K562 (cell line): ENCODE measurements around the gene PGAP2. TPM values are rescaled to one million over a fixed set of nuclear protein-coding genes. Genes with fewer than 3 reads are reported as not detected.
A peak's percentile ranks its signal among the peaks of the same experiment; 100 is the strongest.

Source experiments
- CEBPB ChIP-seq: fragments of 450-650 bp; IDR thresholded peaks from 2 replicates; pipeline ENCODE4 v1.6.1; 2016; ENCODE audit warnings: missing genetic modification characterization, missing compliant biosample characterization
- CREBBP ChIP-seq: IDR thresholded peaks from one replicate; pipeline ENCODE4 v1.6.1; 2012; ENCODE audit warnings: low read depth, mild to moderate bottlenecking, control low read depth, inconsistent platforms, low read length
- ESRRA ChIP-seq: fragments of 450-650 bp; IDR thresholded peaks from 2 replicates; pipeline ENCODE4 v1.6.1; 2014; ENCODE audit warnings: low read depth, mild to moderate bottlenecking, moderate library complexity, borderline replicate concordance
- HMG20B ChIP-seq: fragments of 250-450 bp; sonication (Bioruptor Pico); IDR thresholded peaks from 2 replicates; pipeline ENCODE4 v1.5.0; 2021; ENCODE audit warnings: mild to moderate bottlenecking
- MTA1 ChIP-seq: fragments of 450-650 bp; IDR thresholded peaks from 2 replicates; pipeline ENCODE4 v1.6.1; 2017; ENCODE audit warnings: borderline replicate concordance
- NFE2 ChIP-seq: IDR thresholded peaks from 2 replicates; pipeline ENCODE4 v1.6.1; 2014; ENCODE audit warnings: antibody characterized with exemption, low read depth
- NFE2L1 ChIP-seq: fragments of 450-650 bp; IDR thresholded peaks from 2 replicates; pipeline ENCODE4 v1.6.1; 2016; ENCODE audit warnings: missing genetic modification characterization, low read depth, mild to moderate bottlenecking, missing compliant biosample characterization, moderate library complexity, borderline replicate concordance
- SMARCB1 ChIP-seq: IDR thresholded peaks from 2 replicates; pipeline ENCODE4 v1.6.1; 2011; ENCODE audit warnings: improper control_type of control experiment, low read depth; ENCODE audit not compliant: insufficient read length
- SP2 ChIP-seq: IDR thresholded peaks from 2 replicates; pipeline ENCODE4 v1.6.1; 2011; ENCODE audit warnings: mild to moderate bottlenecking, low read depth, low read length, moderate library complexity; ENCODE audit not compliant: poor library complexity, severe bottlenecking; ENCODE audit errors: extremely low read depth
- STAG1 ChIP-seq: sonication (generic); formaldehyde crosslinking; IDR thresholded peaks from 2 replicates; pipeline ENCODE4 v1.5.0; 2020; ENCODE audit warnings: missing genetic modification reagents, borderline replicate concordance
- TBP ChIP-seq: optimal IDR thresholded peaks from 2 replicates; pipeline ENCODE3; 2011; ENCODE audit warnings: low read depth, low read length, improper control_type of control experiment
- TCF3 ChIP-seq: sonication (generic); formaldehyde crosslinking; IDR thresholded peaks from 2 replicates; pipeline ENCODE4 v1.4.0; 2020; ENCODE audit warnings: mild to moderate bottlenecking, missing genetic modification reagents
- ZFP1 ChIP-seq: fragments of 450-650 bp; formaldehyde crosslinking; IDR thresholded peaks from 2 replicates; pipeline ENCODE4 v1.4.0; 2020; ENCODE audit warnings: mild to moderate bottlenecking, mixed read lengths
- ZNF124 ChIP-seq: sonication (generic); formaldehyde crosslinking; IDR thresholded peaks from 2 replicates; pipeline ENCODE4 v1.8.1; 2022; ENCODE audit warnings: missing genetic modification reagents
- ZNF274 ChIP-seq: IDR thresholded peaks from 2 replicates; pipeline ENCODE4 v1.6.1; 2011; ENCODE audit warnings: low read depth, mild to moderate bottlenecking, low read length, moderate library complexity, borderline replicate concordance
- ZNF584 ChIP-seq: fragments of 200-800 bp; sonication (Bioruptor generic); IDR thresholded peaks from 2 replicates; pipeline ENCODE4 v1.6.1; 2016; ENCODE audit warnings: low read depth, mild to moderate bottlenecking, missing genetic modification characterization, missing compliant biosample characterization
- polyA plus RNA-seq, 8 experiments: library from polyadenylated mRNA; depleted of rRNA in 4 of 8; stranded (reverse) in 5 of 8; unstranded in 3 of 8; fragments of >200 nt; fragmentation: Nextera tagmentation in 2 of 8; fragmentation: Illumina TruSeq in 1 of 8; extraction: Ambion mirVana in 2 of 8; extraction: Trizol in 1 of 8; gene quantifications; 2 replicates each; pipeline versions ENCODE4 v1.2.1 to v1.2.3, GENCODE V29; 2011 to 2014; ENCODE audit warnings: inconsistent platforms in 1 of 8, missing spikeins in 1 of 8
- total RNA-seq, 7 experiments: library from RNA; depleted of rRNA in 6 of 7; stranded (reverse); fragments of >200 nt in 6 of 7; fragmentation: Illumina TruSeq in 2 of 7; extraction: Trizol in 2 of 7; gene quantifications; 2 replicates each; pipeline versions ENCODE4 v1.2.1 to v1.2.3, GENCODE V29; 2011 to 2021; ENCODE audit warnings: low replicate concordance in 1 of 7
- TF ChIP-seq, protein P1 (sequence below), 2 experiments: fragments of 150-350 bp in 1 of 2; IDR thresholded peaks; 2 replicates each; pipeline ENCODE4 v1.6.1; 2012 to 2016; ENCODE audit warnings: low read depth in 2 of 2, low read length in 2 of 2, mild to moderate bottlenecking in 1 of 2, moderate library complexity in 1 of 2
- TF ChIP-seq, protein P2 (sequence below): sonication (generic); formaldehyde crosslinking; IDR thresholded peaks from 2 replicates; pipeline ENCODE4 v1.8.0; 2022; ENCODE audit warnings: mild to moderate bottlenecking, missing genetic modification reagents
- TF ChIP-seq, protein P3 (sequence below): fragments of 250-450 bp; sonication (Bioruptor Pico); IDR thresholded peaks from 2 replicates; pipeline ENCODE4 v1.8.0; 2022; ENCODE audit warnings: inconsistent platforms, mild to moderate bottlenecking, moderate library complexity, borderline replicate concordance
- TF ChIP-seq, protein P4 (sequence below): fragments of 250-450 bp; sonication (Bioruptor Pico); IDR thresholded peaks from 2 replicates; pipeline ENCODE4 v1.8.0; 2021; ENCODE audit warnings: moderate library complexity, mild to moderate bottlenecking, inconsistent platforms

Gene PGAP2
- total and polyA plus RNA-seq, 9 of the 15 experiments (the other 6 are each of a cell fraction or from before 2014, with no cell fraction given) = 17.9 to 47.2 (median 33.7) TPM

DNA sequence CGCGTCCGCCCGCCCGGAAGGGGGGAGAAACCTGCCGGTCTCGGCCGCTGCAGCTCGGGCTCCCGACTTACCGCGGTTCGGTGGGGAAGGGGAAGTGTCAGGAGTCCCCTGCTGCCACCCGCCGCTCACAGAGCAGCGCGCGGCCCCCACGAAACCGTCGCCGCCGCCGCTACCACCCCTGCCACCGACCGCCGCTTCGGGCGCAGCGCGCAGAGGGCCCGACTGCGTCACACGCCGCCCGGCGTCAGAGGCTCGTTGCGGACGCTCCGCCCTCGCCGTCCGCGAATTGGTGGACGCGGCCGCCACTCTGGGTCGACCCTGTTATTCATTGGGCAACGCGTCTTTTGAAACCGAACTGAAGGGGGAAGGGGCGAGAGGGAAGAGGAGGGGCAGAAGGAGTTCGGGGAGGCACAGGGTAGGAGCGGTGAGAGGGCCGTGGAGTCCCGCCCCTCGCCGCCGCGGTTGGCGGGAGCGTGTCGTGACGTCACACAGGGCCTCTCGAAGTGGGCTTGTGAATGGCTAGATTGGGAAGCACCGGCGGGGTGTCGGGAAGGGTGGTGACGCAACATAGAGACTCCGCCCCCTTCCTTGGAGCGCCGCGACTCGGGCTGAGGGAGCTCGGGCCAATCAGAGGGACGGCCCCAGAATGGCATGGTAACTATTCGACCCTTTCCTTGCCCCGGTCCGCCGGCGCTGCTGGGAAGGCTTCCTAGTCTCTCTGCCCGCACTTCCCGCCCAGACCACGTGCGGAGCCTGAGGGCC lies 10.8 kb upstream of the PGAP2 start, which contains the start of gene NUP98 (continued):
- TF ChIP-seq, protein P1, sequence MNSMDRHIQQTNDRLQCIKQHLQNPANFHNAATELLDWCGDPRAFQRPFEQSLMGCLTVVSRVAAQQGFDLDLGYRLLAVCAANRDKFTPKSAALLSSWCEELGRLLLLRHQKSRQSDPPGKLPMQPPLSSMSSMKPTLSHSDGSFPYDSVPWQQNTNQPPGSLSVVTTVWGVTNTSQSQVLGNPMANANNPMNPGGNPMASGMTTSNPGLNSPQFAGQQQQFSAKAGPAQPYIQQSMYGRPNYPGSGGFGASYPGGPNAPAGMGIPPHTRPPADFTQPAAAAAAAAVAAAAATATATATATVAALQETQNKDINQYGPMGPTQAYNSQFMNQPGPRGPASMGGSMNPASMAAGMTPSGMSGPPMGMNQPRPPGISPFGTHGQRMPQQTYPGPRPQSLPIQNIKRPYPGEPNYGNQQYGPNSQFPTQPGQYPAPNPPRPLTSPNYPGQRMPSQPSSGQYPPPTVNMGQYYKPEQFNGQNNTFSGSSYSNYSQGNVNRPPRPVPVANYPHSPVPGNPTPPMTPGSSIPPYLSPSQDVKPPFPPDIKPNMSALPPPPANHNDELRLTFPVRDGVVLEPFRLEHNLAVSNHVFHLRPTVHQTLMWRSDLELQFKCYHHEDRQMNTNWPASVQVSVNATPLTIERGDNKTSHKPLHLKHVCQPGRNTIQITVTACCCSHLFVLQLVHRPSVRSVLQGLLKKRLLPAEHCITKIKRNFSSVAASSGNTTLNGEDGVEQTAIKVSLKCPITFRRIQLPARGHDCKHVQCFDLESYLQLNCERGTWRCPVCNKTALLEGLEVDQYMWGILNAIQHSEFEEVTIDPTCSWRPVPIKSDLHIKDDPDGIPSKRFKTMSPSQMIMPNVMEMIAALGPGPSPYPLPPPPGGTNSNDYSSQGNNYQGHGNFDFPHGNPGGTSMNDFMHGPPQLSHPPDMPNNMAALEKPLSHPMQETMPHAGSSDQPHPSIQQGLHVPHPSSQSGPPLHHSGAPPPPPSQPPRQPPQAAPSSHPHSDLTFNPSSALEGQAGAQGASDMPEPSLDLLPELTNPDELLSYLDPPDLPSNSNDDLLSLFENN (IDR thresholded peaks at IDR 0.05; ENCODE audit: low read depth in 2 of 2, low read length in 2 of 2) = no peak
- TF ChIP-seq ESRRA (peak; percentile 64; the same call in 1 of the 2 replicates), NFE2L1 (no peak), CEBPB (tag) (peak; percentile 99), HMG20B (no peak), MTA1 (no peak), ZFP1 (no peak), ZNF124 (no peak), SMARCB1 (no peak), CREBBP (no peak), ZNF584 (CRISPR knock-in tag) (no peak), STAG1 (CRISPR knock-in tag) (no peak), SP2 (peak; percentile 77), TCF3 (CRISPR knock-in tag) (no peak), NFE2 (no peak), ZNF274 (no peak), TBP (peak; percentile 89)
- TF ChIP-seq, protein P2, sequence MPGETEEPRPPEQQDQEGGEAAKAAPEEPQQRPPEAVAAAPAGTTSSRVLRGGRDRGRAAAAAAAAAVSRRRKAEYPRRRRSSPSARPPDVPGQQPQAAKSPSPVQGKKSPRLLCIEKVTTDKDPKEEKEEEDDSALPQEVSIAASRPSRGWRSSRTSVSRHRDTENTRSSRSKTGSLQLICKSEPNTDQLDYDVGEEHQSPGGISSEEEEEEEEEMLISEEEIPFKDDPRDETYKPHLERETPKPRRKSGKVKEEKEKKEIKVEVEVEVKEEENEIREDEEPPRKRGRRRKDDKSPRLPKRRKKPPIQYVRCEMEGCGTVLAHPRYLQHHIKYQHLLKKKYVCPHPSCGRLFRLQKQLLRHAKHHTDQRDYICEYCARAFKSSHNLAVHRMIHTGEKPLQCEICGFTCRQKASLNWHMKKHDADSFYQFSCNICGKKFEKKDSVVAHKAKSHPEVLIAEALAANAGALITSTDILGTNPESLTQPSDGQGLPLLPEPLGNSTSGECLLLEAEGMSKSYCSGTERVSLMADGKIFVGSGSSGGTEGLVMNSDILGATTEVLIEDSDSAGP (CRISPR knock-in tag) = no peak
- TF ChIP-seq, protein P3, sequence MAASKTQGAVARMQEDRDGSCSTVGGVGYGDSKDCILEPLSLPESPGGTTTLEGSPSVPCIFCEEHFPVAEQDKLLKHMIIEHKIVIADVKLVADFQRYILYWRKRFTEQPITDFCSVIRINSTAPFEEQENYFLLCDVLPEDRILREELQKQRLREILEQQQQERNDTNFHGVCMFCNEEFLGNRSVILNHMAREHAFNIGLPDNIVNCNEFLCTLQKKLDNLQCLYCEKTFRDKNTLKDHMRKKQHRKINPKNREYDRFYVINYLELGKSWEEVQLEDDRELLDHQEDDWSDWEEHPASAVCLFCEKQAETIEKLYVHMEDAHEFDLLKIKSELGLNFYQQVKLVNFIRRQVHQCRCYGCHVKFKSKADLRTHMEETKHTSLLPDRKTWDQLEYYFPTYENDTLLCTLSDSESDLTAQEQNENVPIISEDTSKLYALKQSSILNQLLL = no peak
- TF ChIP-seq, protein P4, sequence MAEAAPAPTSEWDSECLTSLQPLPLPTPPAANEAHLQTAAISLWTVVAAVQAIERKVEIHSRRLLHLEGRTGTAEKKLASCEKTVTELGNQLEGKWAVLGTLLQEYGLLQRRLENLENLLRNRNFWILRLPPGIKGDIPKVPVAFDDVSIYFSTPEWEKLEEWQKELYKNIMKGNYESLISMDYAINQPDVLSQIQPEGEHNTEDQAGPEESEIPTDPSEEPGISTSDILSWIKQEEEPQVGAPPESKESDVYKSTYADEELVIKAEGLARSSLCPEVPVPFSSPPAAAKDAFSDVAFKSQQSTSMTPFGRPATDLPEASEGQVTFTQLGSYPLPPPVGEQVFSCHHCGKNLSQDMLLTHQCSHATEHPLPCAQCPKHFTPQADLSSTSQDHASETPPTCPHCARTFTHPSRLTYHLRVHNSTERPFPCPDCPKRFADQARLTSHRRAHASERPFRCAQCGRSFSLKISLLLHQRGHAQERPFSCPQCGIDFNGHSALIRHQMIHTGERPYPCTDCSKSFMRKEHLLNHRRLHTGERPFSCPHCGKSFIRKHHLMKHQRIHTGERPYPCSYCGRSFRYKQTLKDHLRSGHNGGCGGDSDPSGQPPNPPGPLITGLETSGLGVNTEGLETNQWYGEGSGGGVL (CRISPR knock-in tag) = no peak
